Stomach (tissue), 9 donors: ENCODE measurements around the gene C19orf85. TPM values are rescaled to one million over a fixed set of nuclear protein-coding genes. Genes with fewer than 3 reads are reported as not detected.
A peak's percentile ranks its signal among the peaks of the same experiment; 100 is the strongest.

ENCODE experiments used
- DNase-seq, 2 donors: peaks; one replicate each; pipeline versions ENCODE4 v3.0.0 to v3.0.0-alpha.2; 2013 to 2019
- H3K27ac ChIP-seq, 5 donors: fragments of 200-600 bp in 4 of 5; sonication (generic) in 4 of 5; one replicate each; pipeline ENCODE4 v1.5.1; 2013 to 2019; ENCODE audit warnings: mild to moderate bottlenecking in 1 of 5, moderate library complexity in 1 of 5
- H3K27me3 ChIP-seq, 3 donors: fragments of 200-600 bp; sonication (generic); one replicate each; pipeline ENCODE4 v1.5.1; 2017 to 2019; ENCODE audit warnings: mixed run types in 1 of 3
- H3K36me3 ChIP-seq, 4 donors: fragments of 200-600 bp; sonication (generic); 1 replicate in 3 of 4; 2 replicates in 1 of 4; pipeline ENCODE4 v1.5.1; 2016 to 2019
- H3K4me1 ChIP-seq, 4 donors: fragments of 200-600 bp; sonication (generic); one replicate each; pipeline ENCODE4 v1.5.1; 2016 to 2019
- H3K4me3 ChIP-seq, 4 donors: fragments of 200-600 bp; sonication (generic) in 3 of 4; one replicate each; pipeline ENCODE4 v1.5.1; 2016 to 2019; ENCODE audit warnings: mild to moderate bottlenecking in 1 of 4
- H3K9me3 ChIP-seq, 4 donors: fragments of 200-600 bp; sonication (generic); one replicate each; pipeline ENCODE4 v1.5.1; 2016 to 2019
- EP300 ChIP-seq: sonication (generic); formaldehyde crosslinking; IDR thresholded peaks from one replicate; pipeline ENCODE4 v1.6.1; 2017; ENCODE audit warnings: antibody characterized with exemption
- POLR2A ChIP-seq, 4 donors: fragments of 450-650 bp; IDR thresholded peaks; one replicate each; pipeline ENCODE4 v1.6.1; 2016; ENCODE audit warnings: antibody characterized with exemption in 4 of 4, control low read depth in 2 of 4, mild to moderate bottlenecking in 1 of 4, moderate library complexity in 1 of 4
- POLR2AphosphoS5 ChIP-seq, 3 donors: sonication (generic); formaldehyde crosslinking; IDR thresholded peaks; one replicate each; pipeline ENCODE4 v1.6.1; 2016; ENCODE audit warnings: antibody characterized with exemption in 3 of 3
- WGBS, 5 donors: extraction: QIAGEN DNeasy Blood & Tissue Kit in 3 of 5; methylation state at CpG; one replicate each; pipeline versions ENCODE4 v1.1.5 to v1.1.7; 2013 to 2018; 5-methylcytosine and 5-hydroxymethylcytosine counted together
- intact Hi-C: fragments of 100-400 bp; cut with DNase I; formaldehyde crosslinking; loops from one replicate; pipeline ENCODE4 v1.15.1; 2023; ENCODE audit warnings: low total_unique reads
- polyA plus RNA-seq, 3 donors: library from polyadenylated mRNA; stranded (reverse); fragments of 200-250 nt; gene quantifications; one replicate each; pipeline ENCODE4 v1.2.3, GENCODE V29; 2013
- total RNA-seq, 5 donors: library from RNA; depleted of rRNA; stranded (reverse); fragments of >200 nt; gene quantifications; one replicate each; pipeline versions ENCODE4 v1.1.0 to v1.2.3, GENCODE V29; 2014 to 2016
- TF ChIP-seq, protein P1 (sequence below), 7 experiments: fragments of 450-650 bp in 4 of 7; fragments of 200-600 bp in 3 of 7; sonication (generic) in 3 of 7; IDR thresholded peaks; one replicate each; pipeline ENCODE4 v1.5.1; 2016 to 2019; ENCODE audit warnings: antibody characterized with exemption in 7 of 7, control low read depth in 2 of 7, mild to moderate bottlenecking in 1 of 7
- donor health status: healthy with polysubstance abuse.
- donor health status: Bipolar disorder and iron deficiency.
- donor health status: healthy.

Gene C19orf85
- total and polyA plus RNA-seq, 8 donors, result 0.23 TPM; not detected in 7

DNA sequence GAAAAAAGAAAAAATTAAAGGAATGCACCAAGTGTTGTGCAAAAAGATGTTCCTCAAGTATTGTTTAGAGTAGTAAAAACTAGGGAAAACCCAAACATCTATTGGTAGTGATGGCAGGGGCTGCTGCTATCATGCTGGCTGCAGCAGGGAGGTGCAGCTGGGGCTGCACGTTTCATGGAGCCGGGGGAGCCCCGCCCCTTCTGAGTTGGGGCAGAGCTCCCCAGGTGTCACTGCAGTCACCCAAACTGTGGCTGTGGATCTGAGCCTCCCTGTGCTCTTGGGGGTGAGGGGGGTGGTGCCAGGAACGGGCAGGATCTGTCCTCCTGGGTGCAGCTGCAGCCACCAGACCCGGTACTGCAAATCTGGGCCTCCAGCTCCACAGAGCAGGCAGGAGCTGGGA lies 45.4 kb downstream of the C19orf85 start:
- Histone ChIP-seq H3K27ac (no peak overlapping the region), H3K27me3 (peaks cover 0 to 32% (median under 1%) of the 10 kb centered on the region in 3 donors), H3K36me3 (no peaks in the 10 kb centered on the region), H3K9me3 (no peaks in the 10 kb centered on the region), H3K4me1 (no peaks in the 10 kb centered on the region), H3K4me3 (no peak overlapping the region)
- no peak for DNase-seq
- intact Hi-C loops, result loop anchor here (5.0 to 10.0 kb wide), 2 partner anchors 114 to 277 kb away; no protein-coding TSS in a partner anchor
- TF ChIP-seq, protein P1, sequence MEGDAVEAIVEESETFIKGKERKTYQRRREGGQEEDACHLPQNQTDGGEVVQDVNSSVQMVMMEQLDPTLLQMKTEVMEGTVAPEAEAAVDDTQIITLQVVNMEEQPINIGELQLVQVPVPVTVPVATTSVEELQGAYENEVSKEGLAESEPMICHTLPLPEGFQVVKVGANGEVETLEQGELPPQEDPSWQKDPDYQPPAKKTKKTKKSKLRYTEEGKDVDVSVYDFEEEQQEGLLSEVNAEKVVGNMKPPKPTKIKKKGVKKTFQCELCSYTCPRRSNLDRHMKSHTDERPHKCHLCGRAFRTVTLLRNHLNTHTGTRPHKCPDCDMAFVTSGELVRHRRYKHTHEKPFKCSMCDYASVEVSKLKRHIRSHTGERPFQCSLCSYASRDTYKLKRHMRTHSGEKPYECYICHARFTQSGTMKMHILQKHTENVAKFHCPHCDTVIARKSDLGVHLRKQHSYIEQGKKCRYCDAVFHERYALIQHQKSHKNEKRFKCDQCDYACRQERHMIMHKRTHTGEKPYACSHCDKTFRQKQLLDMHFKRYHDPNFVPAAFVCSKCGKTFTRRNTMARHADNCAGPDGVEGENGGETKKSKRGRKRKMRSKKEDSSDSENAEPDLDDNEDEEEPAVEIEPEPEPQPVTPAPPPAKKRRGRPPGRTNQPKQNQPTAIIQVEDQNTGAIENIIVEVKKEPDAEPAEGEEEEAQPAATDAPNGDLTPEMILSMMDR (IDR thresholded peaks at IDR 0.05), result no peak
- TF ChIP-seq POLR2A (IDR thresholded peaks at IDR 0.05) (no peak), EP300 (no peak), POLR2AphosphoS5 (IDR thresholded peaks at IDR 0.05) (no peak)
- 36 to 59% (median 52%) methylated on average over 4 to 5 of the region's 5 CpGs for WGBS, 5 donors

DNA sequence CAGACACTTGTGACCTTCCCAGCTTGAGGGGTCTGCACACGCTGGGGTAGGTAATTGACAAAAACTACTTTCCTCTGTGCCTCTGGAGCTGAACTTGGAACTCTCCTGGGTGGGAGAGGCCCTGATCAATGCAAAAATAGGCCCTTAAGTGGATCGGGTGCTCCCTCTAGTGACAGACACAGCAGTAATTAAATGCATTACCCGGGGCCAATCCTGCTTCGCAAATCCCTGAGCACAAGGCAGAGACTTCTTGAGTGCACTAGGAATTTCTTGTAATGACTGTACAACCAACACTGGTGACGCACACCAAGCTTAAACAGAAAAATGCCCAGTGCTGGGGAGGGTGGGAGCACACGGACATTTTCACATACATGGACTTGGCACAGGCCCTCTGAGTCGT lies 46.4 kb downstream of the C19orf85 start:
- intact Hi-C loops, result loop anchor here (5.0 to 10.0 kb wide), 2 partner anchors 113 to 276 kb away; no protein-coding TSS in a partner anchor
- peak in 1 of 3 donors; percentile 7 for TF ChIP-seq POLR2AphosphoS5 (IDR thresholded peaks at IDR 0.05)
- no peak for TF ChIP-seq EP300
- TF ChIP-seq, protein P1 (IDR thresholded peaks at IDR 0.05), result peak in 5 of 7 experiments; percentile 30 to 75 (median 57)
- no peaks in the 10 kb centered on the region for H3K9me3 ChIP-seq
- H3K4me3 ChIP-seq, result no peak overlapping the region
- peak; percentile 57 to 92 for DNase-seq
- no peaks in the 10 kb centered on the region for H3K36me3 ChIP-seq
- 12 to 21% (median 15%) methylated on average over 4 to 7 of the region's 7 CpGs for WGBS, 5 donors
- peaks cover 0 to 26% (median 0%) of the 10 kb centered on the region in 3 donors for H3K27me3 ChIP-seq
- H3K27ac ChIP-seq, result no peak overlapping the region
- H3K4me1 ChIP-seq, result no peaks in the 10 kb centered on the region

Other genes starting within 250 kb of the C19orf85 start
- 10 to 100 TPM in 2 of 5 donors, 1 to 10 TPM in 2, under 1 TPM in 1; 0.29 to 47.8 (median 4.9) TPM for gene TMEM86B, start 236.0 kb downstream of the C19orf85 start, total RNA-seq
- gene TMEM86B, start 236.0 kb downstream of the C19orf85 start, polyA plus RNA-seq, result 10 to 100 TPM in 2 of 3 donors, 1 to 10 TPM in 1; 9.1 to 12.4 (median 10.4) TPM
- 100 to 1,000 TPM in 1 of 5 donors, 10 to 100 TPM in 4; 36.9 to 112 (median 79.9) TPM for gene PPP6R1, start 205.7 kb downstream of the C19orf85 start, total RNA-seq
- 10 to 100 TPM; 19.5 to 33.6 (median 24.4) TPM for gene PPP6R1, start 205.7 kb downstream of the C19orf85 start, polyA plus RNA-seq
- 10 to 100 TPM in 3 of 5 donors, 1 to 10 TPM in 2; 5.3 to 69.2 (median 14.9) TPM for gene HSPBP1, start 184.6 kb downstream of the C19orf85 start, total RNA-seq
- 10 to 100 TPM; 27.5 to 40.2 (median 32.6) TPM for gene HSPBP1, start 184.6 kb downstream of the C19orf85 start, polyA plus RNA-seq
- 10 to 100 TPM in 2 of 5 donors, 1 to 10 TPM in 1, not detected in 2; 5.7 to 67.7 (median 45.1) TPM for gene BRSK1, start 180.8 kb downstream of the C19orf85 start, total RNA-seq
- 1 to 10 TPM; 1.5 to 5.0 (median 2.4) TPM for gene BRSK1, start 180.8 kb downstream of the C19orf85 start, polyA plus RNA-seq
- 10 to 100 TPM in 1 of 5 donors, 1 to 10 TPM in 2, not detected in 2; 1.3 to 15.8 (median 3.3) TPM for gene TMEM150B, start 139.4 kb downstream of the C19orf85 start, total RNA-seq
- under 1 TPM; 0.18 to 0.92 (median 0.87) TPM for gene TMEM150B, start 139.4 kb downstream of the C19orf85 start, polyA plus RNA-seq
- 100 to 1,000 TPM in 2 of 5 donors, 10 to 100 TPM in 2, 1 to 10 TPM in 1; 4.1 to 122 (median 27.7) TPM for gene KMT5C, start 124.9 kb downstream of the C19orf85 start, total RNA-seq
- gene KMT5C, start 124.9 kb downstream of the C19orf85 start, polyA plus RNA-seq, result 1 to 10 TPM; 2.7 to 7.4 (median 5.5) TPM
- gene COX6B2, start 110.0 kb downstream of the C19orf85 start, total RNA-seq, result 10 to 100 TPM in 1 of 5 donors, not detected in 4; 18.2 TPM
- under 1 TPM in 2 of 3 donors, not detected in 1; 0.19 to 0.93 TPM for gene COX6B2, start 110.0 kb downstream of the C19orf85 start, polyA plus RNA-seq
- not detected for gene GARIN5B, start 101.5 kb downstream of the C19orf85 start, total RNA-seq
- gene GARIN5B, start 101.5 kb downstream of the C19orf85 start, polyA plus RNA-seq, result not detected
- 1 to 10 TPM in 2 of 5 donors, not detected in 3; 1.3 TPM for gene IL11, start 94.3 kb downstream of the C19orf85 start, total RNA-seq
- gene IL11, start 94.3 kb downstream of the C19orf85 start, polyA plus RNA-seq, result 10 to 100 TPM in 1 of 3 donors, 1 to 10 TPM in 2; 1.0 to 17.4 (median 1.4) TPM
- not detected for gene TMEM190, start 87.9 kb downstream of the C19orf85 start, total RNA-seq
- gene TMEM190, start 87.9 kb downstream of the C19orf85 start, polyA plus RNA-seq, result 1 to 10 TPM in 1 of 3 donors, under 1 TPM in 1, not detected in 1; 0.68 to 1.3 TPM
- gene TMEM238, start 80.5 kb downstream of the C19orf85 start, total RNA-seq, result 100 to 1,000 TPM in 1 of 5 donors, 10 to 100 TPM in 1, 1 to 10 TPM in 1, not detected in 2; 5.4 to 504 (median 36.1) TPM
- under 1 TPM in 2 of 3 donors, not detected in 1; 0.75 to 0.83 TPM for gene TMEM238, start 80.5 kb downstream of the C19orf85 start, polyA plus RNA-seq
- 100 to 1,000 TPM in 4 of 5 donors, 10 to 100 TPM in 1; 47.5 to 854 (median 193) TPM for gene RPL28, start 78.8 kb downstream of the C19orf85 start, total RNA-seq
- 1,000 to 10,000 TPM; 2,029 to 2,388 (median 2,037) TPM for gene RPL28, start 78.8 kb downstream of the C19orf85 start, polyA plus RNA-seq
- gene UBE2S, start 57.0 kb downstream of the C19orf85 start, total RNA-seq, result 10 to 100 TPM in 3 of 5 donors, 1 to 10 TPM in 2; 8.0 to 43.3 (median 20.2) TPM
- 10 to 100 TPM; 11.6 to 13.1 (median 13.1) TPM for gene UBE2S, start 57.0 kb downstream of the C19orf85 start, polyA plus RNA-seq
- not detected for gene SHISA7, start 21.5 kb downstream of the C19orf85 start, total RNA-seq
- gene SHISA7, start 21.5 kb downstream of the C19orf85 start, polyA plus RNA-seq, result not detected
- gene ISOC2, start 3.1 kb downstream of the C19orf85 start, total RNA-seq, result 100 to 1,000 TPM in 1 of 5 donors, 10 to 100 TPM in 4; 19.8 to 348 (median 63.6) TPM
- 10 to 100 TPM; 76.7 to 80.5 (median 79.6) TPM for gene ISOC2, start 3.1 kb downstream of the C19orf85 start, polyA plus RNA-seq
- gene ZNF628, start 11.9 kb upstream of the C19orf85 start, total RNA-seq, result 10 to 100 TPM in 1 of 5 donors, 1 to 10 TPM in 3, under 1 TPM in 1; 0.58 to 16.1 (median 5.7) TPM
- gene ZNF628, start 11.9 kb upstream of the C19orf85 start, polyA plus RNA-seq, result 1 to 10 TPM; 2.0 to 7.2 (median 4.3) TPM
- gene NAT14, start 20.4 kb upstream of the C19orf85 start, total RNA-seq, result 1 to 10 TPM in 2 of 5 donors, not detected in 3; 4.3 to 6.4 TPM
- 10 to 100 TPM in 2 of 3 donors, 1 to 10 TPM in 1; 8.7 to 22.1 (median 14.4) TPM for gene NAT14, start 20.4 kb upstream of the C19orf85 start, polyA plus RNA-seq
- 10 to 100 TPM in 2 of 5 donors, 1 to 10 TPM in 2, not detected in 1; 2.2 to 15.1 (median 9.8) TPM for gene SSC5D, start 23.7 kb upstream of the C19orf85 start, total RNA-seq
- gene SSC5D, start 23.7 kb upstream of the C19orf85 start, polyA plus RNA-seq, result under 1 TPM; 0.46 to 0.87 (median 0.80) TPM
- not detected for gene SBK2, start 72.4 kb upstream of the C19orf85 start, total RNA-seq
- not detected for gene SBK2, start 72.4 kb upstream of the C19orf85 start, polyA plus RNA-seq
- 1 to 10 TPM in 2 of 5 donors, under 1 TPM in 1, not detected in 2; 0.37 to 6.2 (median 2.0) TPM for gene SBK3, start 80.8 kb upstream of the C19orf85 start, total RNA-seq
- under 1 TPM in 2 of 3 donors, not detected in 1; 0.20 to 0.56 TPM for gene SBK3, start 80.8 kb upstream of the C19orf85 start, polyA plus RNA-seq
- gene ZNF579, start 116.1 kb upstream of the C19orf85 start, total RNA-seq, result 10 to 100 TPM in 1 of 5 donors, 1 to 10 TPM in 4; 3.1 to 12.1 (median 5.1) TPM
- 10 to 100 TPM; 10.8 to 13.0 (median 11.0) TPM for gene ZNF579, start 116.1 kb upstream of the C19orf85 start, polyA plus RNA-seq
- gene FIZ1, start 134.8 kb upstream of the C19orf85 start, total RNA-seq, result 10 to 100 TPM in 1 of 5 donors, 1 to 10 TPM in 3, not detected in 1; 4.0 to 16.8 (median 6.7) TPM
- gene FIZ1, start 134.8 kb upstream of the C19orf85 start, polyA plus RNA-seq, result 10 to 100 TPM in 1 of 3 donors, 1 to 10 TPM in 2; 8.7 to 10.8 (median 9.4) TPM
- gene ZNF524, start 135.5 kb upstream of the C19orf85 start, total RNA-seq, result 10 to 100 TPM in 3 of 5 donors, 1 to 10 TPM in 2; 2.9 to 54.3 (median 17.4) TPM
- 10 to 100 TPM; 61.3 to 70.7 (median 68.9) TPM for gene ZNF524, start 135.5 kb upstream of the C19orf85 start, polyA plus RNA-seq
- gene ZNF865, start 140.9 kb upstream of the C19orf85 start, total RNA-seq, result 10 to 100 TPM in 3 of 5 donors, 1 to 10 TPM in 2; 1.3 to 60.5 (median 11.6) TPM
- gene ZNF865, start 140.9 kb upstream of the C19orf85 start, polyA plus RNA-seq, result 1 to 10 TPM; 5.3 to 6.3 (median 6.1) TPM
- gene ZNF784, start 159.8 kb upstream of the C19orf85 start, total RNA-seq, result 10 to 100 TPM in 1 of 5 donors, 1 to 10 TPM in 3, not detected in 1; 1.8 to 15.1 (median 4.6) TPM
- gene ZNF784, start 159.8 kb upstream of the C19orf85 start, polyA plus RNA-seq, result 1 to 10 TPM; 4.2 to 6.0 (median 5.9) TPM
- 10 to 100 TPM in 4 of 5 donors, not detected in 1; 10.6 to 55.0 (median 16.6) TPM for gene ZNF580, start 176.3 kb upstream of the C19orf85 start, total RNA-seq
- 10 to 100 TPM; 18.6 to 26.9 (median 21.5) TPM for gene ZNF580, start 176.3 kb upstream of the C19orf85 start, polyA plus RNA-seq
- gene ZNF581, start 178.9 kb upstream of the C19orf85 start, total RNA-seq, result 10 to 100 TPM in 1 of 5 donors, 1 to 10 TPM in 4; 2.2 to 14.5 (median 5.3) TPM
- gene ZNF581, start 178.9 kb upstream of the C19orf85 start, polyA plus RNA-seq, result 10 to 100 TPM; 14.9 to 27.8 (median 21.2) TPM
- 10 to 100 TPM in 3 of 5 donors, 1 to 10 TPM in 2; 3.5 to 25.5 (median 13.4) TPM for gene CCDC106, start 183.5 kb upstream of the C19orf85 start, total RNA-seq
- 10 to 100 TPM; 12.0 to 19.4 (median 14.1) TPM for gene CCDC106, start 183.5 kb upstream of the C19orf85 start, polyA plus RNA-seq
- gene U2AF2, start 190.3 kb upstream of the C19orf85 start, total RNA-seq, result 100 to 1,000 TPM in 4 of 5 donors, 10 to 100 TPM in 1; 70.5 to 463 (median 183) TPM
- 10 to 100 TPM; 53.2 to 91.4 (median 62.2) TPM for gene U2AF2, start 190.3 kb upstream of the C19orf85 start, polyA plus RNA-seq
- 100 to 1,000 TPM in 3 of 5 donors, 10 to 100 TPM in 2; 17.8 to 363 (median 184) TPM for gene EPN1, start 210.5 kb upstream of the C19orf85 start, total RNA-seq
- 100 to 1,000 TPM in 2 of 3 donors, 10 to 100 TPM in 1; 74.6 to 213 (median 183) TPM for gene EPN1, start 210.5 kb upstream of the C19orf85 start, polyA plus RNA-seq